ENCODE results near the gene PROC.

The PROC gene

DNA sequence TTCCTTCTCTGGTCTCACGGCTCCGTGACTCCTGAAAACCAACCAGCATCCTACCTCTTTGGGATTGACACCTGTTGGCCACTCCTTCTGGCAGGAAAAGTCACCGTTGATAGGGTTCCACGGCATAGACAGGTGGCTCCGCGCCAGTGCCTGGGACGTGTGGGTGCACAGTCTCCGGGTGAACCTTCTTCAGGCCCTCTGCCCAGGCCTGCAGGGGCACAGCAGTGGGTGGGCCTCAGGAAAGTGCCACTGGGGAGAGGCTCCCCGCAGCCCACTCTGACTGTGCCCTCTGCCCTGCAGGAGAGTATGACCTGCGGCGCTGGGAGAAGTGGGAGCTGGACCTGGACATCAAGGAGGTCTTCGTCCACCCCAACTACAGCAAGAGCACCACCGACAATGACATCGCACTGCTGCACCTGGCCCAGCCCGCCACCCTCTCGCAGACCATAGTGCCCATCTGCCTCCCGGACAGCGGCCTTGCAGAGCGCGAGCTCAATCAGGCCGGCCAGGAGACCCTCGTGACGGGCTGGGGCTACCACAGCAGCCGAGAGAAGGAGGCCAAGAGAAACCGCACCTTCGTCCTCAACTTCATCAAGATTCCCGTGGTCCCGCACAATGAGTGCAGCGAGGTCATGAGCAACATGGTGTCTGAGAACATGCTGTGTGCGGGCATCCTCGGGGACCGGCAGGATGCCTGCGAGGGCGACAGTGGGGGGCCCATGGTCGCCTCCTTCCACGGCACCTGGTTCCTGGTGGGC is 10.0 kb downstream of the PROC start:
- no peak overlapping the region for H3K9ac ChIP-seq (ENCODE audit: low read length)

DNA sequence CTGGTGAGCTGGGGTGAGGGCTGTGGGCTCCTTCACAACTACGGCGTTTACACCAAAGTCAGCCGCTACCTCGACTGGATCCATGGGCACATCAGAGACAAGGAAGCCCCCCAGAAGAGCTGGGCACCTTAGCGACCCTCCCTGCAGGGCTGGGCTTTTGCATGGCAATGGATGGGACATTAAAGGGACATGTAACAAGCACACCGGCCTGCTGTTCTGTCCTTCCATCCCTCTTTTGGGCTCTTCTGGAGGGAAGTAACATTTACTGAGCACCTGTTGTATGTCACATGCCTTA is 10.5 kb downstream of the PROC start:
- Histone ChIP-seq H4K20me1 (ENCODE audit: insufficient read depth, low read length) (no peaks in the 10 kb centered on the region), H3K36me3 (replicated peaks; ENCODE audit: low read depth, low read length) (no peaks in the 10 kb centered on the region), H3K4me1 (ENCODE audit: low read length) (no peaks in the 10 kb centered on the region), H3K27ac (ENCODE audit: low read length) (no peak overlapping the region), H3K9ac (ENCODE audit: low read length) (no peak overlapping the region), H3K79me2 (ENCODE audit: low read length) (no peaks in the 10 kb centered on the region), H3K4me3 (ENCODE audit: low read length) (no peak overlapping the region), H3K4me2 (ENCODE audit: low read length) (no peak overlapping the region), H2AFZ (ENCODE audit: low read depth, low read length) (no peak overlapping the region), H3K27me3 (ENCODE audit: low read depth, low read length) (no peaks in the 10 kb centered on the region), H3K9me3 (ENCODE audit: insufficient read depth, low read length) (no peaks in the 10 kb centered on the region)
- no peak for TF ChIP-seq EZH2phosphoT487 (IDR thresholded peaks at IDR 0.05; ENCODE audit: low read depth)
- TF ChIP-seq, protein P1, sequence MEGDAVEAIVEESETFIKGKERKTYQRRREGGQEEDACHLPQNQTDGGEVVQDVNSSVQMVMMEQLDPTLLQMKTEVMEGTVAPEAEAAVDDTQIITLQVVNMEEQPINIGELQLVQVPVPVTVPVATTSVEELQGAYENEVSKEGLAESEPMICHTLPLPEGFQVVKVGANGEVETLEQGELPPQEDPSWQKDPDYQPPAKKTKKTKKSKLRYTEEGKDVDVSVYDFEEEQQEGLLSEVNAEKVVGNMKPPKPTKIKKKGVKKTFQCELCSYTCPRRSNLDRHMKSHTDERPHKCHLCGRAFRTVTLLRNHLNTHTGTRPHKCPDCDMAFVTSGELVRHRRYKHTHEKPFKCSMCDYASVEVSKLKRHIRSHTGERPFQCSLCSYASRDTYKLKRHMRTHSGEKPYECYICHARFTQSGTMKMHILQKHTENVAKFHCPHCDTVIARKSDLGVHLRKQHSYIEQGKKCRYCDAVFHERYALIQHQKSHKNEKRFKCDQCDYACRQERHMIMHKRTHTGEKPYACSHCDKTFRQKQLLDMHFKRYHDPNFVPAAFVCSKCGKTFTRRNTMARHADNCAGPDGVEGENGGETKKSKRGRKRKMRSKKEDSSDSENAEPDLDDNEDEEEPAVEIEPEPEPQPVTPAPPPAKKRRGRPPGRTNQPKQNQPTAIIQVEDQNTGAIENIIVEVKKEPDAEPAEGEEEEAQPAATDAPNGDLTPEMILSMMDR (IDR thresholded peaks at IDR 0.05; ENCODE audit: low read depth, low read length): no peak

More for the DNA sequence above, 10.0 kb downstream of the PROC start:
- no peak overlapping the region for H3K27ac ChIP-seq (ENCODE audit: low read length)
- no peak for TF ChIP-seq EZH2phosphoT487 (IDR thresholded peaks at IDR 0.05; ENCODE audit: low read depth)
- TF ChIP-seq, protein P1 (IDR thresholded peaks at IDR 0.05; ENCODE audit: low read depth, low read length): no peak
- no peaks in the 10 kb centered on the region for H3K4me1 ChIP-seq (ENCODE audit: low read length)
- no peaks in the 10 kb centered on the region for H3K9me3 ChIP-seq (ENCODE audit: insufficient read depth, low read length)
- no peaks in the 10 kb centered on the region for H4K20me1 ChIP-seq (ENCODE audit: insufficient read depth, low read length)
- H3K36me3 ChIP-seq (replicated peaks; ENCODE audit: low read depth, low read length): no peaks in the 10 kb centered on the region
- no peak overlapping the region for H2AFZ ChIP-seq (ENCODE audit: low read depth, low read length)
- H3K27me3 ChIP-seq (ENCODE audit: low read depth, low read length): no peaks in the 10 kb centered on the region
- no peak overlapping the region for H3K4me2 ChIP-seq (ENCODE audit: low read length)
- H3K4me3 ChIP-seq (ENCODE audit: low read length): no peak overlapping the region
- H3K79me2 ChIP-seq (ENCODE audit: low read length): no peaks in the 10 kb centered on the region

DNA sequence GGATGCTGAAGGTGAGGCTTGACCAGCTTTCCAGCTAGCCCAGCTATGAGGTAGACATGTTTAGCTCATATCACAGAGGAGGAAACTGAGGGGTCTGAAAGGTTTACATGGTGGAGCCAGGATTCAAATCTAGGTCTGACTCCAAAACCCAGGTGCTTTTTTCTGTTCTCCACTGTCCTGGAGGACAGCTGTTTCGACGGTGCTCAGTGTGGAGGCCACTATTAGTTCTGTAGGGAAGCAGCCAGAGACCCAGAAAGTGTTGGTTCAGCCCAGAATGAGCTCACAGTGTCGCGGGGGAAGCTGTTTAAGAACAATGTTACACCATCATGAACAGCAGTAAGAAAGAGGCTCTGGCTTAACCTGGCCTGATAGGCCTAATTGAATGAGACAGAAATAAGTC is 11.1 kb downstream of the PROC start:
- no peak overlapping the region for H3K4me2 ChIP-seq (ENCODE audit: low read length)
- H3K9ac ChIP-seq (ENCODE audit: low read length): no peak overlapping the region
- H4K20me1 ChIP-seq (ENCODE audit: insufficient read depth, low read length): no peaks in the 10 kb centered on the region
- H2AFZ ChIP-seq (ENCODE audit: low read depth, low read length): no peak overlapping the region
- H3K79me2 ChIP-seq (ENCODE audit: low read length): no peaks in the 10 kb centered on the region
- H3K4me3 ChIP-seq (ENCODE audit: low read length): no peak overlapping the region
- no peaks in the 10 kb centered on the region for H3K27me3 ChIP-seq (ENCODE audit: low read depth, low read length)
- H3K9me3 ChIP-seq (ENCODE audit: insufficient read depth, low read length): no peaks in the 10 kb centered on the region
- no peaks in the 10 kb centered on the region for H3K36me3 ChIP-seq (replicated peaks; ENCODE audit: low read depth, low read length)
- H3K4me1 ChIP-seq (ENCODE audit: low read length): no peaks in the 10 kb centered on the region
- TF ChIP-seq, protein P1 (IDR thresholded peaks at IDR 0.05; ENCODE audit: low read depth, low read length): no peak
- no peak overlapping the region for H3K27ac ChIP-seq (ENCODE audit: low read length)

DNA sequence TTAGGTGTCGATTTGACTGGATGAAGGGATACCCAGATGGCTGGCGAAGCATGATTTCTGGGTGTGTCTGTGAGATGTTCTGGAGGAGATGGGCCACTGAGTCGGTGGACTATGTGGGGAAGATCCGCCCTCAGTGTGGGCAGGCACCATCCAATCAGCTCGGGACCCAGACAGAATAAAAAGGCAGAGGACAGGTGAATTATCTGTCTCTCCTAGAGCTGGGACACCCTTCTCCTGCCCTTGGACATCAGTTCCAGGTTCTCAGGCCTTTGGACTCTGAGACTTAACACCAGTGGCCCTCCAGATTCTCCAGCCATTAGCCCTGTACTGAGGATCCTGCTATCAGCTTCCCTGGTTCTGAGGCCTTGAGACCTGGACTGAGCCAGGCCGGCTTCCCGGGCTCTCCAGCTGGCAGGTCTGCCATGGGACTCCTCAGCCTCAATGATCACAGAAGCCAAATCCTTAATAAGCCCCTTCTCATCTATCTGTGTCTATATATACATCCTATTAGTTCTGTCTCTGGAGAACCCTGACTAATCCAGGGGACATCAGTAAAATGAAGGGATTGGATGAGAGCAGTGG is 11.7 kb downstream of the PROC start:
- H3K4me1 ChIP-seq (ENCODE audit: low read length): no peaks in the 10 kb centered on the region
- H3K9ac ChIP-seq (ENCODE audit: low read length): no peak overlapping the region
- H3K4me3 ChIP-seq (ENCODE audit: low read length): no peak overlapping the region
- H3K27ac ChIP-seq (ENCODE audit: low read length): no peak overlapping the region
- no peaks in the 10 kb centered on the region for H3K79me2 ChIP-seq (ENCODE audit: low read length)
- TF ChIP-seq EZH2phosphoT487 (IDR thresholded peaks at IDR 0.05; ENCODE audit: low read depth): no peak
- TF ChIP-seq, protein P1 (IDR thresholded peaks at IDR 0.05; ENCODE audit: low read depth, low read length): no peak
- no peaks in the 10 kb centered on the region for H3K36me3 ChIP-seq (replicated peaks; ENCODE audit: low read depth, low read length)
- H3K4me2 ChIP-seq (ENCODE audit: low read length): no peak overlapping the region
- H3K27me3 ChIP-seq (ENCODE audit: low read depth, low read length): no peaks in the 10 kb centered on the region
- H3K9me3 ChIP-seq (ENCODE audit: insufficient read depth, low read length): no peaks in the 10 kb centered on the region
- H4K20me1 ChIP-seq (ENCODE audit: insufficient read depth, low read length): no peaks in the 10 kb centered on the region
- no peak overlapping the region for H2AFZ ChIP-seq (ENCODE audit: low read depth, low read length)
